Measurements from ENCODE around the gene PRDX2. TPM values are rescaled to one million over a fixed set of nuclear protein-coding genes. Genes with fewer than 3 reads are reported as not detected.
A peak's percentile ranks its signal among the peaks of the same experiment; 100 is the strongest.

PRDX2 gene
- total and polyA plus RNA-seq, 2 experiments from 2014 or later, result 497 to 581 TPM

GRCh38 chr19:12815088-12815487 lies 13.5 kb upstream of the PRDX2 start:
- Histone ChIP-seq H3K79me2 (no peaks in the 10 kb centered on the region), H3K4me1 (ENCODE audit: insufficient read depth) (no peaks in the 10 kb centered on the region), H3K4me2 (no peak overlapping the region), H2AFZ (no peak overlapping the region), H4K20me1 (ENCODE audit: insufficient read depth, poor library complexity, severe bottlenecking) (no peaks in the 10 kb centered on the region), H3K36me3 (replicated peaks; ENCODE audit: insufficient read depth, low read depth) (no peaks in the 10 kb centered on the region), H3K27ac (no peak overlapping the region), H3K9me3 (ENCODE audit: low read depth) (no peaks in the 10 kb centered on the region), H3K27me3 (no peaks in the 10 kb centered on the region), H3K4me3 (no peak overlapping the region), H3K9me2 (replicated peaks; ENCODE audit: insufficient read depth) (no peaks in the 10 kb centered on the region)
- 99% methylated on average over 7 of the region's 7 CpGs for WGBS (ENCODE audit: low lambda C conversion rate, missing lambda C conversion rate)
- TF ChIP-seq EZH2phosphoT487 (IDR thresholded peaks at IDR 0.05; ENCODE audit: low read depth, severe bottlenecking, unreplicated experiment) (no peak), CTCF (IDR thresholded peaks at IDR 0.05; ENCODE audit: poor library complexity) (no peak)
- DNase-seq (ENCODE audit: low spot score), result no peak

- 5% methylated on average over 62 of the region's 66 CpGs for WGBS (ENCODE audit: low lambda C conversion rate, missing lambda C conversion rate)
- Histone ChIP-seq H3K4me3 (peak within 1 kb of the TSS; percentile 50), H3K27me3 (no peaks in the 10 kb centered on the region), H3K9me2 (replicated peaks; ENCODE audit: insufficient read depth) (no peaks in the 10 kb centered on the region), H3K36me3 (replicated peaks; ENCODE audit: insufficient read depth, low read depth) (no peaks in the 10 kb centered on the region), H2AFZ (peak within 1 kb of the TSS; percentile 96), H3K4me1 (ENCODE audit: insufficient read depth) (peaks cover 4% of the 10 kb centered on the region), H3K4me2 (peak within 1 kb of the TSS; percentile 91), H3K27ac (peak within 1 kb of the TSS; percentile 23), H4K20me1 (ENCODE audit: insufficient read depth, poor library complexity, severe bottlenecking) (no peaks in the 10 kb centered on the region), H3K9me3 (ENCODE audit: low read depth) (no peaks in the 10 kb centered on the region), H3K79me2 (peaks cover 1% of the 10 kb centered on the region)
- TF ChIP-seq EZH2 (IDR thresholded peaks at IDR 0.05; ENCODE audit: borderline replicate concordance) (no peak), CTCF (IDR thresholded peaks at IDR 0.05; ENCODE audit: poor library complexity) (no peak), EZH2phosphoT487 (IDR thresholded peaks at IDR 0.05; ENCODE audit: low read depth, severe bottlenecking, unreplicated experiment) (no peak)
- DNase-seq (ENCODE audit: low spot score), result peak; percentile 95
Measured at GRCh38 chr19:12806242-12807081, 4.9 kb upstream of the PRDX2 start, which contains the start of gene RNASEH2A. Gene RNASEH2A (plus strand): TSS chr19:12806584. CDS start chr19:12806674, 90 bp downstream.

- peaks cover 24% of the 10 kb centered on the region for H3K79me2 ChIP-seq
- H3K36me3 ChIP-seq (replicated peaks; ENCODE audit: insufficient read depth, low read depth), result no peaks in the 10 kb centered on the region
- no peaks in the 10 kb centered on the region for H3K27me3 ChIP-seq
- TF ChIP-seq EZH2 (IDR thresholded peaks at IDR 0.05; ENCODE audit: borderline replicate concordance) (no peak), CTCF (IDR thresholded peaks at IDR 0.05; ENCODE audit: poor library complexity) (no peak), EZH2phosphoT487 (IDR thresholded peaks at IDR 0.05; ENCODE audit: low read depth, severe bottlenecking, unreplicated experiment) (no peak)
- H3K4me1 ChIP-seq (ENCODE audit: insufficient read depth), result peaks cover 14% of the 10 kb centered on the region
- no peak overlapping the region for H3K4me3 ChIP-seq
- peaks cover 6% of the 10 kb centered on the region for H4K20me1 ChIP-seq (ENCODE audit: insufficient read depth, poor library complexity, severe bottlenecking)
- no peaks in the 10 kb centered on the region for H3K9me2 ChIP-seq (replicated peaks; ENCODE audit: insufficient read depth)
- no peak overlapping the region for H3K27ac ChIP-seq
- 97% methylated on average over 19 of the region's 26 CpGs for WGBS (ENCODE audit: low lambda C conversion rate, missing lambda C conversion rate)
- no peaks in the 10 kb centered on the region for H3K9me3 ChIP-seq (ENCODE audit: low read depth)
- DNase-seq (ENCODE audit: low spot score), result no peak
- H3K4me2 ChIP-seq, result no peak overlapping the region
- H2AFZ ChIP-seq, result no peak overlapping the region
Measured at GRCh38 chr19:12804051-12804450, 2.5 kb upstream of the PRDX2 start.

Measured in hepatocyte (in vitro differentiated cells).